ENCODE results near the gene SLC20A1. TPM values are rescaled to one million over a fixed set of nuclear protein-coding genes. Genes with fewer than 3 reads are reported as not detected.

SLC20A1 gene
- total RNA-seq, 1 experiment from 2014 or later, result 154 TPM

GRCh38 chr2:112690853-112691401 is 45.2 kb downstream of the SLC20A1 start (continued):
- TF ChIP-seq CBX3 (IDR thresholded peaks at IDR 0.05; ENCODE audit: low read depth) (0 out of 2 replicates have a peak, but pooled peaks have one; percentile 46), MAX (IDR thresholded peaks at IDR 0.05) (peak; percentile 66)

GRCh38 chr2:112691881-112692281 is 46.1 kb downstream of the SLC20A1 start:
- Histone ChIP-seq H3K27me3 (ENCODE audit: insufficient read depth, low read length) (no peaks in the 10 kb centered on the region), H3K9me3 (ENCODE audit: control insufficient read depth in 1 of 2, insufficient read depth in 1 of 2, low read depth in 1 of 2, low read length in 2 of 2) (no peaks in the 10 kb centered on the region), H3K79me2 (ENCODE audit: insufficient read depth, low read length) (no peaks in the 10 kb centered on the region), H3K27ac (ENCODE audit: low read depth, low read length) (peak overlapping the region; percentile 37), H3K9ac (ENCODE audit: low read length) (peak overlapping the region; percentile 57), H2AFZ (ENCODE audit: low read depth, low read length, poor library complexity, severe bottlenecking) (no peak overlapping the region), H3K9me2 (ENCODE audit: insufficient read depth) (no peaks in the 10 kb centered on the region), H4K20me1 (ENCODE audit: insufficient read depth) (no peaks in the 10 kb centered on the region), H3K36me3 (ENCODE audit: control insufficient read depth in 1 of 2, insufficient read depth in 2 of 2, low read length in 2 of 2) (no peaks in the 10 kb centered on the region), H3K4me3 (replicated peaks in 1 of 2; ENCODE audit: low read depth in 1 of 2, low read length in 2 of 2) (no peak overlapping the region), H3K4me2 (ENCODE audit: low read length) (peak overlapping the region; percentile 75), H3K4me1 (ENCODE audit: control insufficient read depth in 1 of 2, insufficient read depth in 2 of 2, low read length in 2 of 2) (peaks cover 38 to 55% of the 10 kb centered on the region in 2 experiments)
- CTCF ChIA-PET, result interaction anchor here (0.9 to 1.8 kb wide), 4 partner anchors 13 to 65 kb away, joined by 6 to 14 read pairs (median 8); partner anchors contain the start of gene SLC20A1
- DNase-seq (ENCODE audit: low read depth, low spot score) (no peak), ATAC-seq (no peak)
- TF ChIP-seq POLR2AphosphoS5 (IDR thresholded peaks at IDR 0.05; ENCODE audit: low read depth, low read length) (no peak), EGR1 (IDR thresholded peaks at IDR 0.05; ENCODE audit: low read depth) (no peak), YY1 (IDR thresholded peaks at IDR 0.05; ENCODE audit: extremely low read depth, insufficient replicate concordance, low read depth, low read length) (no peak)
- RAD21 ChIA-PET (ENCODE audit: low non-redundant PET in 1 of 2, low total read pairs in 2 of 2, uncharacterized antibody in 2 of 2, unreplicated experiment in 2 of 2), result no interaction called here
- POLR2A ChIA-PET, result interaction anchor here (0.7 to 2.1 kb wide), 7 partner anchors 15 to 99 kb away, joined by 3 to 11 read pairs (median 3); partner anchors contain the start of gene SLC20A1
- BruUV-seq (replicated peaks), result no TSS peak
- intact Hi-C loops (cut with micrococcal nuclease), result loop anchor here (1.0 to 2.0 kb wide), 2 partner anchors 45 to 66 kb away; no protein-coding TSS in a partner anchor

GRCh38 chr2:112692495-112692911 is 46.8 kb downstream of the SLC20A1 start:
- Histone ChIP-seq H3K9me3 (ENCODE audit: control insufficient read depth in 1 of 2, insufficient read depth in 1 of 2, low read depth in 1 of 2, low read length in 2 of 2) (no peaks in the 10 kb centered on the region), H3K4me2 (ENCODE audit: low read length) (peak overlapping the region; percentile 75), H3K9ac (ENCODE audit: low read length) (peak overlapping the region; percentile 57), H3K4me1 (ENCODE audit: control insufficient read depth in 1 of 2, insufficient read depth in 2 of 2, low read length in 2 of 2) (peaks cover 38 to 53% of the 10 kb centered on the region in 2 experiments), H3K79me2 (ENCODE audit: insufficient read depth, low read length) (no peaks in the 10 kb centered on the region), H4K20me1 (ENCODE audit: insufficient read depth) (no peaks in the 10 kb centered on the region), H3K27me3 (ENCODE audit: insufficient read depth, low read length) (no peaks in the 10 kb centered on the region), H3K27ac (ENCODE audit: low read depth, low read length) (peak overlapping the region; percentile 37), H3K4me3 (replicated peaks in 1 of 2; ENCODE audit: low read depth in 1 of 2, low read length in 2 of 2) (peak overlapping the region in 1 of 2 experiments; percentile 34; a peak in 2 of 4 replicates), H3K9me2 (ENCODE audit: insufficient read depth) (no peaks in the 10 kb centered on the region), H2AFZ (ENCODE audit: low read depth, low read length, poor library complexity, severe bottlenecking) (no peak overlapping the region), H3K36me3 (ENCODE audit: control insufficient read depth in 1 of 2, insufficient read depth in 2 of 2, low read length in 2 of 2) (no peaks in the 10 kb centered on the region)
- ATAC-seq (peak; percentile 83), DNase-seq (ENCODE audit: low read depth, low spot score) (peak; percentile 85)
- intact Hi-C loops (cut with micrococcal nuclease), result no loop called here
- CTCF ChIA-PET, result interaction anchor here (0.9 to 1.1 kb wide), 3 partner anchors 10 to 66 kb away, joined by 4 to 8 read pairs (median 7); no protein-coding TSS in a partner anchor
- RAD21 ChIA-PET (ENCODE audit: low non-redundant PET in 1 of 2, low total read pairs in 2 of 2, uncharacterized antibody in 2 of 2, unreplicated experiment in 2 of 2), result interaction anchor here in 1 of 2 experiments (0.9 kb wide), 1 partner anchor 32 kb away, joined by 3 read pairs; no protein-coding TSS in a partner anchor
- POLR2A ChIA-PET, result interaction anchor here (0.7 to 2.1 kb wide), 6 partner anchors 15 to 100 kb away, joined by 3 to 11 read pairs (median 4); partner anchors contain the start of gene SLC20A1
- no TSS peak for BruUV-seq (replicated peaks)
- no peak for TF ChIP-seq EZH2 (IDR thresholded peaks at IDR 0.05)
- TF ChIP-seq ELF1 (IDR thresholded peaks at IDR 0.05; ENCODE audit: borderline replicate concordance, low read depth), result no peak
- TF ChIP-seq YY1 (IDR thresholded peaks at IDR 0.05; ENCODE audit: extremely low read depth, insufficient replicate concordance, low read depth, low read length), result no peak
- TF ChIP-seq TCF7L2 (IDR thresholded peaks at IDR 0.05; ENCODE audit: borderline replicate concordance, extremely low read depth, insufficient read depth, insufficient read length), result peak; percentile 68
- no peak for TF ChIP-seq CBX3 (IDR thresholded peaks at IDR 0.05; ENCODE audit: low read depth)
- no peak for TF ChIP-seq EGR1 (IDR thresholded peaks at IDR 0.05; ENCODE audit: low read depth)
- no peak for TF ChIP-seq CEBPB (IDR thresholded peaks at IDR 0.05; ENCODE audit: low read depth)
- no peak for TF ChIP-seq ZNF274 (IDR thresholded peaks at IDR 0.05; ENCODE audit: low read depth, low read length)
- no peak for TF ChIP-seq RAD21 (IDR thresholded peaks at IDR 0.05; ENCODE audit: low read depth)
- TF ChIP-seq CTCF (IDR thresholded peaks at IDR 0.05 in 2 of 3, conservative IDR thresholded peaks at IDR 0.05 in 1 of 3; ENCODE audit: borderline replicate concordance in 1 of 3, insufficient read depth in 1 of 3, low read depth in 2 of 3, low read length in 2 of 3), result no peak
- TF ChIP-seq MAX (IDR thresholded peaks at IDR 0.05), result peak; percentile 63
